NCI-H1105 (cell line): ENCODE measurements around the gene AUTS2.

ENCODE experiments used
- DNase-seq: peaks from one replicate; lab custom pipeline; 2025; lab: John Stamatoyannopoulos, UW

Gene AUTS2

DNA sequence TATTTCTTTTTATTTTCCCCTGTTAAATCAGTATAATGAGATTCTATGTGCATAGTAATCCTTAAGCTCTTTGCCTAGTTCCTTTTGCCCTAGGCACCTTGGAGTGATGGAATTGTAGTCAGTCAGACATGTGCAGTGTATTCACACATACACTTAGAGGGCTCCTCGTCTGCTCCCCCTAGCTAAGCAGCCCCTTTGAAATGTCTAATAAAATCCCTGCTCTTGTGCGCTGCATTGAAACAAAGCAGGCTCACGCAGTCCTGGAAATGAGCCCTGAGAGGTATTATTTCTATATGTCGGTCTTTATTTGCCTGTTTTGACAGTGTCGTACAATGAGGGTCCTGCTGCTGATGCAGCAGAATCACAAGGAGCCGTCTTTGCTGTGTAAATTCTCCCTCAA lies 258.7 kb downstream of the AUTS2 start:
- no peak for DNase-seq

DNA sequence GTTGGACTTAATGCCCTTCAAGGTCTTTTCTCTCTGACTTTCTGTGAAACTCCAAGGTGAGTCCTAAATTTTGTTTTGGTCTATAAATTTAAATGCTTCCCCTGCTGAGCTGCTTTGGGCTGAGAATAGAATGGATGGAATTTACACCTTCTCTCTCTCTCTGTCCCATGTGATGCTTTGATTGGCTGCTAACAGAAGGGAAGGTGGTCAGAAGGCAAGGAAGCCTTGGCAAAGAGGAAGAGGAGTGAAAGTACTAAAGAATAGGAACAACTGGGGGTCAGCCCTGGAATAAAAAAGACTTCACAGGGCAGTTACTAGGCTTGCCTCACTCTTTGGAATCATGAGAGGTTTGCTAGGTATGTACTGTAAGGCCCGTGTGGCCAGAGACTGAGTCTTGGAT lies 260.2 kb downstream of the AUTS2 start:
- DNase-seq, result no peak

DNA sequence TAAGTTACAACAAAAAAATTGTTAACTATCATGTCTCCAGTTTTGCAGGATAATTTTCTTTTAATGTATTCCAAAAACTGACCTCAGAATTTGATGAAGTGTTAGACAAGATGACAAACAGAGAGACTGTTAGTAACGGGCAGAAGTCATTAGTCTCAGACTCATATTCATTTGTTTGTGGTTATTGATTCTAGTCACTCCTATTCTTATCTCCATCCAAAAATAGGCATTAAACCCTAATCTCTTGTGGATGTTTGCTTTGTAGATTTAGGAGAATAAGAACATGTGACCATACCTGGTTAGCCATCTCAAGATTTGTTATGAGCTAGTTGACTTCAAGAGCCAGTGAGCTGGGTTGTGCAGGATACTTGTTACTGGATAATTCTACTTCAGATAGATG lies 261.1 kb downstream of the AUTS2 start:
- no peak for DNase-seq

DNA sequence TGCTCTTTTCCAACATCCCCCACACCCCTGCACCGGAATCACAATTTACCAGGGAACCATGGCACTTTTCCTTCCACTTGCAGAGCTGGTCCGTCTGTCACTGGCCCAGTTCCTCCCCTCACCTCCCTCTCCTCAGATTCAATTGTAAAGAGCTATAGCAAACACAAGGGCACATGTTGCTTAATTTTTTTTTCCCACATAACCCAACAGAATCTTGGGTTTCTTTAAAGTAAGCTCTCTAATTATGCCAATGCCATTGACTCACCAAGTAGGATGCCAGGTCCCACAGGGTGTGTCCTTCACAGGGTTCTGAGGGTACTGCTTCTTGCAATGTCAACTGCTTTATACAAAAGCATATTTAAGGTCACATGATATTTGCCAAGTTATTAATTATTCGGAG lies 262.2 kb downstream of the AUTS2 start:
- DNase-seq, result no peak

DNA sequence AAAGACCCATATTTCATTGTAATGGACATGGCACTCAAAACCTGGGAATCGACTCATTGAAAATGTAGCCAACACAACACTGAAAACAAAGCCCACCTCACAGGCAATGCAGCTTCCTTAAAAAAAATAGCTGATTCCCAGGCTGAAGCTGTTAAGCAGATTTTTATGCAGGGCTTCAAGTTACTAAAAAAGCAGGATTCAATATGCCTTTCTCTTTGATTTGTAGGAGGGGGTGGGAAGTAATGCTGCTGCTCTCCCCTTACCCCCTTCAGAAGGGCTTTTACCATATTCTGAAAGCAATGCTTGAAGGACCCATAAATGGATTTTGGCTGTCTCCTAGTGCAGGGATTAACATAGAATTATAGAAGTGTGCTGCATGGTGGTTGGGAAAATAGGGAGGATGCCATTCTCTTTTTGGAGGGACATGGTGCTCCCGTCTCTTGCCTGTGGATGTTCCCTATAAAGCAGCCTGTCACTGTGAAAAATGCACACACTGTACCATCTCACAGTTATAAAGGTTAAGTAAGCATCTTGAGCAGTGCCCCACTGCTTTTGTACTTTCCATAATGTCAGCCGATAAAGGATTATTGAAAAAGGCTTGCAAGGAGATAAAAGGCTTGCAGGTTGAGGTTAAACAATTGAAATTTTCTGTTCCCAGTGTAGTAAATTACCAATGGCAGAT lies 262.8 kb downstream of the AUTS2 start:
- DNase-seq, result no peak

DNA sequence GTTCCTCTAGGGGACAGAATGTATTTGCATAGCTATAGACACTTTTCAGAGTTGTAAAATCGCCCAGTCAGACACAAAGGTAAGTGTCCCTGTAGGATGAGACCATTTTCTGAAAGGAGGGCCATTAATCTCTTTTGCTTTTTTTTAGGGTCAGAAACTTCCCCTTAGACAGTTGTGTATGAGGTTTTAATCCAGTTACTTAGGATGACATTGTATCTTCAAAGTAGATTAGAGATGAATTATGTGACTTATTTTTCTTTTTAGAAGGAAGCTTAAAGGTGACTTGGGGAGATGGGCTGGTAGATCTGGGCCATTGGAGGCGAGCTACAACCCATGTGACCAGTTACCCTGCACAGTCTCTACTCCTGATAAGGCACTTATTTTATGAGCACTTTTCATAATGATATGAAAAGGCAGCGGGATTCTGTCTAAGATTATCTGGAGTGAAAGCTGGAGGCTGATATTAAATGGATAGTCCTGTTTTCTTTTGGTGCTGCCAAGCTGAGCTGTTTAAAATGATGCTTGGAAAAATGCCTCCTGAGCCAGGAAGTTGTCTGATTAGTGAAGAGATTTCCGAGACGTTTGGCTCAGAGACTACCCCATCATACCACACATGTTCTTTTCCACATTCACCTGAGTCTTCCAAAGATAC lies 264.3 kb downstream of the AUTS2 start:
- DNase-seq, result no peak

DNA sequence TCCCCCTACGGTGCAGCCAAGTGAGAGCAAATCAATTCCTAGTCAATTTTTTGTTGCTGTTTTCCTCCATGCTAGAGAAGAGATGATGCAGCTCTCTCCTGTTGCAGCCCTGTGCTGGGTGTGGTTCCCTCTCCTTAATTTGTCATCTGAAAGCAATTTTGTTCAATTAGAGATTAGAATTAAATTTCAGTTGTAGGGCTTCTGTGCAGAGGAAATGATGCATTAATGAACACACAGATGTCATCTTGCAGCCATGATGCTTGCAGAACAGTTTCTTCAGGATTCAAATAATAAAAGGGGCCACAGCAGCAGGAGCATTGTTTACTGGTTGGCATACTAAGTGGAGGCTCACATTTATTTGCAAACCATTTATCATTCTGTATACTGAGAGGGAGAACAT lies 266.0 kb downstream of the AUTS2 start:
- DNase-seq, result peak; percentile 24

DNA sequence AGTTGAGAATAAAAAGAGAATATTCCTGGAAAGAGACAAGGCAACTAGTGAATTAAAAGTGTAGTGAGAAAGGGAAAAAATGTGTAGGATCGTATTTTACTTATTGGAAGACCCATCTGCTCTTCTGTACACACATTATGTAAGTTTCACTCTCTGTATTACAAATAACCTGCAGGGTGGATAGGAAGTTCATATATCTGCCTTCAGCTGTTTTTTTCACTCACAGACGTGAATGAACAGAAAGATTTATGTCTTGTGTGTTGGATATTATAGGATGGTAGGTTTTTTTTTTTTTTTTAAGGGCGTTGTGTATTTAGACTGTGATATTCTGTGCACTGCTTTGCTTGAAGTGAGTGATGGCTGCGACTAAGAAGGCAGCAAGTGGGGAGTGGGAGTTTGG lies 266.5 kb downstream of the AUTS2 start:
- no peak for DNase-seq

DNA sequence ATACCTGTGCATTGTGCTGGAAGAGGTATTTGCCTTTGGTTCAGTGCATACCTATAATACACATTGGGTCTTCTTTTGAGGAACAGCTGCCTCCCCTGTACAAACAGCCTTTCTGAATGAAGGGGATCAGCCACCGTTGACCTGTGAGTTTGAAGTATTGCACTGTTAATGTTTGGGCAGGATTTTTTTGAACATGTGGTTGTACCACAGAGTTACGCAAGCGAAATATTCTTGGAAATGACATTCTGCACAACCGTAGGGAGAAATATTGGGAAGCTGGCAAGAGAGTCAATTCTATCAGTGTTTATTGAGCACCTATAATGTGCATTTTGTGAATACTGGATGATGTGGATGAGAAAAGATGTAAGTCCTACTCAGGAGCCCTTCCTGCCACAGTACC lies 270.6 kb downstream of the AUTS2 start:
- DNase-seq, result no peak

DNA sequence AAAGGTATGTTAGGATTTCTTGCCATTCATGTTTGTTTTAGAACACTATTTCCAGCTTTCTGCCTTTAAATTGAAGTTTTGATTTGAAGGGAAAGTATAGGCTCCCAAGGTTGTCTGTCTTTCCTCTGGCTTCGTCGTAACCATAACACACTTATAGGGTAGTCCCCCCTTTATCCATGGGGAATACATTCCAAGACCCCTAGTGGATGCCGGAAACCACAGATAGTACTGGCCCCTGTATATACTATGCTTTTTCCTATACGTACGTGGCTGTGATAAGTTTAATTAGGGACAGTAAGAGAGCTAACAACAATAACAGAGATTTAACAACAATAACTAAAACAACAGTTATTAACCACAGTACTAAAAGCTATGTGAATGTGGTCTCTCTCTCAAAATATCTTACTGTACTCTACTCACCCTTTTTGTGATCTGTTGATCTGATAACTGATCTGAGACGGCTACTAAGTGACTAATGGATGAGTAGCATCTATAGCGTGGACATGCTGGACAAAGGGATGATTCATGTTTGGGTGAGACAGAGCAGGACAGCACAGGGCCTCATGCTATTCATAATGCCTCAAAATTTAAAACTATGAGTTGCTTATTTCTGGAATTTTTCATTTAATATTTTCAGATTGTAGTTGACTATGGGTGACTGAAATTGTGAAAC lies 273.1 kb downstream of the AUTS2 start:
- no peak for DNase-seq

DNA sequence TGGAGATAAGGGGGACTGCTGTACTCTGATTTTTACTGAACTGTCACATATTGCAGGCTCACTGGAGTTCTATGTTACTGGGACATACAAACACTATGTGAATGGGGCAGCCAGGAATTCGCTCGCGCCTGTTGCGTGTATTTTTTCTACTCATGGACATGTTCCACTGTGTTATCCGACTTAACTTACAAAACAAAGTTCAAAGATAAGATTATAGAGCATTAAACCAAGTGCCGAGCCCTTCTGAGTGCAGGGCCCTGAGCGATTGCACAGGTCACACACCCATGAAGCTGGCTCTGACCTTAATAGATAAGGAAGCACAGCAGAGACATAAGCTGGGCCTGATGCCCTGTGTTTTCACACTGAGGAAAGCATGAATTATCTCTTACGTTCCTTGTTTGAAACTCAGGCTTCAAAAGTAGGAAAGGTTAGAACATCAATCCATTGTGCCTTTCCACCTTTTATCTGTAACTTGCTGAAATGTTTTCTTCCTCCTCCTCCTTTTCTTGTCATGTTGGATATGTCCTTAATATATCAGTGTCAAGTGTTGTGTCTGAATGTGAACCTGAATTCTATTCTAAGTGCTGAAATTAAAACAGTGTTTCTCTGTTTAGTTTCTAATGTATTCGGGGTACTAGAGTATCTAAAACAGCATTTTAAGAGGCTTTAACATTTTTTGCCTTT lies 273.8 kb downstream of the AUTS2 start:
- DNase-seq, result no peak

DNA sequence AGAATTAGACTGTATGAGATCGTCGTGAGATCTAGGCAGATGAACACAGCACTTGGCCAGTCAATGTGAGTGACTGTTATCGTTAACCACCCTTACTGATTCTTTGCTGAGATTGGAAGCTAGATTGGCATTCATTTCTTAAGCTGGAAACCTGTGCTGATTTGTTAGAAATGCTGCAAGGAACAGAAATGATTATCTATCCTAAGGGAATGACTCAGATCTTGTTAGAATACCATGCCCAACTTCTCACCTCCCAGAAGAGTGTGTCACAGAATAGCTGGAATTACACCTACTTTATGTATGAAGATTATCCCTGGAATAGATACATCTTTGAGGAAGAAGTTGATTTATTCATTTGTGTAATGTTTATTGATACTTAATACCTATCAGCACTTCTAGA lies 275.2 kb downstream of the AUTS2 start:
- no peak for DNase-seq

DNA sequence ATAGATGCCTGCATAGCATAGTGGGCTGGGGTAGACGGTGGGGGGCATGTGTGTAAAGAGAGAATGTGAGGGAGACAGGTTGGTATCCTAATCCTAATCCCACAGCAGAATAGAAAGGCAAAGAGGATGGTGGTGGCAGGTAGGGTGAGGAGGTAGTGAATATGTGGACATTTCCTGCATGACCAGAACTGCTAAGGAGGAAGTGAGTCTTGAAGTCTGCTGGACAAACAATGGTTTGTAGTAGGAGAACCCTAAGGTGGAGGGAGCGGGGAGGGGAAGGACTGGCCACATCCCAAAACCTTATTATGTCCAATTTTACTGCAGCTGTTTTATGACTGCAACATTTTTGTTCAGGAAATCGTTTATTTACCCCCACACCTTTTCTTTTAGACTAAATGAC lies 279.7 kb downstream of the AUTS2 start:
- no peak for DNase-seq

DNA sequence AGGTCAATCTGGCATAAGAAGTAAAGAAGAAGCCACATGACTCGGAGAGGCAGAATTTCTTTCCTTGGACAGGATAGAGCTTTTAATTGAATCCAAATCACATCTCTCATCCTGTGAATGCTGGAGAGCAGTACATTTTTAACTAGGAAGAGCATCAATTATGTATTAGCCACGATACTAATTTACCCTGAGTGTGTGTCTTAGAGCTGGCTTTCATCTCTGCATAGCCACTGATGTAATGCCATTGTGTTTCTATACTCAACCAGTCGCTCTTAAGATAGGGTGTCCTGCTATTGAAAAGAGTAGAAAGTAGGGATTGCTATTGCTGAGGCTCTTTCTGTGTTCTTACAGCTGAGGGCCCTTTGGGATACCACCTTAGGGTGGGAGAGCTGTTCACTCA lies 280.3 kb downstream of the AUTS2 start:
- DNase-seq, result no peak

DNA sequence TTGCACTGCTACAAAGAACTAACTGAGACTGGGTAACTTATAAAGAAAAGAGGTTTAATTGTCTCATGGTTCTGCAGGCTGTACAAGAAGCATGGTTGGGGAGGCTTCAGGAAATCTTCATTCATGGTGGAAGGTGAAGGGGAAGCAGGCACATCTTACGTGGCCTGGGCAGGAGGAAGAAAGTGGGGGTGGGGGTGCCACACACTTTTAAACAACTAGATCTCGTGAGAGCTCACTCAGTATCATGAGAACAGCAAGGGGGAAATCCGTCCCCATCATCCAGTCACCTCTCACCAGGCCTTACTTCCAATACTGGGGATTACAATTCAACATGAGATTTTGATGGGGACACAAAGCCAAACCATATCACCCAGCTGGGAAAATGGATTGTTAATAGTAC lies 281.7 kb downstream of the AUTS2 start:
- DNase-seq, result no peak

DNA sequence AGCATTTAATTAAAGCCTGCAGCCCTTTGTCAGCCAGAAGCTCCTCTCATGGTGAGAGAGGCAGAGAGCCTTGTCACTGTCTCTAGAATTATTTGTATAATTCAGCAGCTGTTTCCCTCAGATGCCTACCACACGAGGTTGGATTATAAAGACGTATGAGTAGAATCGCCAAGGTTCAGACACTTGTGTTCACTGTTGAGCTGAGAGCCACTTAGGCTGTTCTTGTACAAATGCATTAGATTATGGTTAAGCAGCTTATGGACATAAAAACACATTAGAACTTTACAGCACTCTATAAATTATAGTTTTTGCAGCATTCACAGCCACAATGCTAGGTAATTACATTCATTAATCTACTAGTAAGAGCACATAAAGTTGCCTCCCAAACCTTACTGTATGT lies 282.6 kb downstream of the AUTS2 start:
- peak; percentile 86 for DNase-seq

DNA sequence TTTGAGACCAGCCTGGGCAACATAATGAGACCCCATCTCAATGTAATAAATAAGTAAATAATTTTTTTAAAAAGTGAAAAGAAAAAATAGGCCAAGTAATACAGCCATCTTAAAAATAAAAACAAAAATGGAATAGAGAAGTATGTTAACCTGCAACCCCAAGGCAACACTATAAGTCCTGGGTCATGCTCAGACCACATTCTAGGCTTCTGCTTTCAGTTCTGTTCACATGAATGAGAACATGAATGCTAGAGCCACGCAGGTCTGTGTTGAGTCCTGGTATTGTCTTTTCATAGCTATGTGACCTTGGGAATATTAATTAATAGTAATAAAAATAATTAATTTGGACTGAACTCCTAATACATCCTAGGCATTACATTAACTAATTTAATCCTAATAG lies 284.0 kb downstream of the AUTS2 start:
- DNase-seq, result no peak

DNA sequence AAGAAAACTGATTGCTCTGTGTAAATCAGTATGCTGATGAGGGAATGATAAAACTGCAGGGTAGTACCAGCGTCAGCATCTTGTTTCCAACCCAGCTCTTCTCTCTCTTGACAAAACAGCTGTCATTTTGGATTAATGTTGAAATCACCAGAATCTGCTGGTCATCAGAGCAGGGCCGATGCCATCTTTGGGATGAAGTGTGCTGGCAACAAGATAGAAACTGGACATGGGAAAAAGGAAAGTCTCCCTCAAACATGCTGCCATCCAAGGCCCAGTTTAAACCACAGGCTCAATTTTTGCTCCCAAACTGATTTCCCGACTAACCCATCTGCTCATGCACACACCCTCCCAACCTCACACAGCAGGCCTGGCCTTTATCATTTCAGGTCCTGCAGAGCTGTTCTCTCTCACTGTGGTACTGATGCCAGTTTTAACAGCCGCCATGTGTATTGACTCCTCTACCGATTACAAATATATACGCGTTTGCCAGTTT lies 285.2 kb downstream of the AUTS2 start:
- no peak for DNase-seq

DNA sequence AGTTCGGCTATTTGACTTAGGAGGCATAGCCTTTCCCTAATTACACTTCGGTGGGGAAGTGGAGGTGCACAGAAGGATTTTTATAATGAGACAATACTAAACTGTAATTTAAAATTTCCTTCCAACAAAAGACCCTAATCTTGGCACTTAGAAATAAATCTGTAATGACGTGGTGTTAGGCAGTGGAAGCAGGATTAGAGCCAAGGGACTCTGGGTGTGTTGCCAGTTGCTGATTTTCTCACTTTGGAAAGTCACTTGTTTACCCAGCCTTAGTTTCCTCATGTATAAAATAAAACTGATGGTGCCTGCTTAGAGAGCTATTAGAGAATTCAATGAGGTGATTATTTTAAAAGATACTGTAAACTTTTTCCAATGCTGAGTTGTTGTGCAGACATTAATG lies 287.2 kb downstream of the AUTS2 start:
- DNase-seq, result no peak

DNA sequence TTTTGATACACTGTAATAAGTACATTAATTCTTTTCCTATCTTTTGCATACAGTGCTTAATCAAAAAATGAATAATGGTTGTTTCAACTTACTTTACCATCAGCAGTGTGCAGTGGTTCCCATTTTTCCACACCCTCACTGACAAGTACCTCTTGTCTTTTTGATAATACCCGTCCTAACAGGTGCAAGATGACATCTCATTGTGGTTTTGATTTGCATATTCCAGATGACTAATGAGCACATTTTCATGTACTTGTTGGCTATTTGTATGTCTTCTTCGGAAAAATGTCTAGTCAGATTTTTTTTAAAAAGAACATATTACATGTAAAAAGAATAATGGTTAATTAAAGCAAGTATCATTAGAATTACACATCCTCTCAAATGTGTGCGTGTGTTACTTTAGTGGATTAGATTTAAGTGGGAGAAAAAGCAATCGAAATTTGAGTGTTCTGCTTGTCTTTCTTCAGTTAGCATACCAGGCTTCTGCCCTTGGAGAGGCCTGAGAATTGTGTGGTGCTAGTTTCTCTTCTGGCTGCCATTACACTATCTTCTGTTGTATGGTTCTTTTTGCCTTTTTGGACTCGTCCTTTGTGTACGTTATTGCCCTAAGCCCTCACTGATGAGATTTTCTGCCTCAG lies 291.2 kb downstream of the AUTS2 start:
- no peak for DNase-seq

DNA sequence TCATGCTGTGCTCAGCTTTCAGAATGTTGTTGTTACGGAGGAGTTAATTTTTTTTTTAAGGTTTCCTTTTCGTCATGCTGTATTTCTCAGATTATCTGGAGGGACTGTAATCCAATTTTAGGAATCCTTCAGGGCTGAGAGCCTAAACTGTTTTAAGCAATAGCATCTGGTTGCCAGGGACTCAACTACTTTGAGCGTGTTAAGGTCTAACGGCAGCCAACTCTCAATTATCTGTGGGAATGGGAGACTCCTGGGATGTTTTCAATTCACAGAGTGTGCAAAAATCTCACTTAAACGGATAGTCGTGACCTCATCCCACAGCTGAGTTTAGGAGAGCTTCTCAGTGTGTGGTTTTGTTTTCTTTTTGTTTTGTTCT lies 291.7 kb downstream of the AUTS2 start:
- no peak for DNase-seq

DNA sequence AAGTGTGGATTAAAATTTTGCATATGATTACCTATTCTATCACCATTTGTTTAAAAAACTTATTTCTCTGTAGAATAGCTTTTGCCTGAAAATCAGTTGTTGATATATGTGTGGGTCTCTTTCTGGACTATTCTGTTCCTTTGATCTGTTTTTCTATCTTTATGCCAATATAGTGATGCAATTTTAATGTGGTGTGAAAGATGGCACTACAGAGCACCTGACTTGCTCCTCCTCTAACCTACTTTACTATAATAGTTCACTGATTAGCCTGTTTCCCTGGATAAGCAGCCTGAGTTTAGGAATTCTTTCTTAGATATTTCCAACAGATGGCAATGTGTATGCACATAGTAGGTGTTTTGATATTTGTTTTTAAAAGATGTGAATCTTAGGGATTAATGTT lies 294.5 kb downstream of the AUTS2 start:
- no peak for DNase-seq
